Mucosa of stomach (tissue), 1 donor: ENCODE results near the gene PTPRD.

Experiments used
- H3K27me3 ChIP-seq: one replicate; pipeline ENCODE4 v1.7.0; 2013; ENCODE audit warnings: mild to moderate bottlenecking, low read length; ENCODE audit not compliant: control insufficient read depth, insufficient read depth
- H3K36me3 ChIP-seq: one replicate; pipeline ENCODE4 v1.7.0; 2013; ENCODE audit warnings: low read length; ENCODE audit not compliant: control insufficient read depth, insufficient read depth
- H3K4me1 ChIP-seq: one replicate; pipeline ENCODE4 v1.7.0; 2013; ENCODE audit warnings: mild to moderate bottlenecking, low read length; ENCODE audit not compliant: control insufficient read depth, insufficient read depth
- H3K4me3 ChIP-seq: one replicate; pipeline ENCODE4 v1.7.0; 2013; ENCODE audit warnings: low read length
- H3K9ac ChIP-seq: one replicate; pipeline ENCODE4 v1.7.0; 2013; ENCODE audit warnings: mild to moderate bottlenecking, low read length, moderate library complexity
- H3K9me3 ChIP-seq: one replicate; pipeline ENCODE4 v1.7.0; 2013; ENCODE audit warnings: mild to moderate bottlenecking, low read length, moderate library complexity; ENCODE audit not compliant: control insufficient read depth
- donor health status: Pancreatic carcinoma.

PTPRD gene

GRCh38 chr9:9679433-9679832, 933.4 kb downstream of the PTPRD start:
- no peaks in the 10 kb centered on the region for H3K27me3 ChIP-seq

GRCh38 chr9:9674461-9674860, 938.3 kb downstream of the PTPRD start:
- Histone ChIP-seq H3K4me1 (no peaks in the 10 kb centered on the region), H3K9me3 (no peaks in the 10 kb centered on the region), H3K36me3 (no peaks in the 10 kb centered on the region), H3K27me3 (no peaks in the 10 kb centered on the region), H3K9ac (no peak overlapping the region), H3K4me3 (no peak overlapping the region)

More at GRCh38 chr9:9679433-9679832, 933.4 kb downstream of the PTPRD start:
- no peaks in the 10 kb centered on the region for H3K9me3 ChIP-seq
- no peaks in the 10 kb centered on the region for H3K36me3 ChIP-seq
- H3K4me3 ChIP-seq = no peak overlapping the region
- H3K4me1 ChIP-seq = no peaks in the 10 kb centered on the region
- no peak overlapping the region for H3K9ac ChIP-seq

DNA sequence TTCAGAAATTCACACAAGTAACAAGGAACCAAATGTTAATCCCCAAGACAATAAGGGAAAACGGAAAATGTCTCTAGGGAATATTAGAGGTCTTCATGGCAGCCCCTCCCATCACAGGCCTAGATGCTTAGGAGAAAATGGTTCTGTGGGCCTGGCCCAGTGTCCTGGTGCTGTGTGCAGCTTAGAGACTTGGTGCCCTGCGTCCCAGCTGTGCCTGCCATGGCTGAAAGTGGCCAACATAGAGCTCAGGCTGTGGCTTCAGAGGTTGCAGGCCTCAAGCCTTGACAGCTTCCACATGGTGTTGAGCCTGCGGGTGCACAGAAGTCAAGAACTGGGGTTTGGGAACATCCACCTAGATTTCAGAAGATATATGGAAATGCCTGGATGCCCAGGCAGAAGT, 942.3 kb downstream of the PTPRD start:
- no peak overlapping the region for H3K4me3 ChIP-seq
- no peaks in the 10 kb centered on the region for H3K9me3 ChIP-seq
- H3K9ac ChIP-seq = no peak overlapping the region
- no peaks in the 10 kb centered on the region for H3K27me3 ChIP-seq
- no peaks in the 10 kb centered on the region for H3K36me3 ChIP-seq
- no peaks in the 10 kb centered on the region for H3K4me1 ChIP-seq

- no peaks in the 10 kb centered on the region for H3K4me1 ChIP-seq
- H3K9ac ChIP-seq = no peak overlapping the region
- H3K9me3 ChIP-seq = no peaks in the 10 kb centered on the region
- H3K36me3 ChIP-seq = no peaks in the 10 kb centered on the region
- H3K27me3 ChIP-seq = no peaks in the 10 kb centered on the region
- H3K4me3 ChIP-seq = no peak overlapping the region
Measured at GRCh38 chr9:9645006-9645405, 967.8 kb downstream of the PTPRD start.

- Histone ChIP-seq H3K27me3 (no peaks in the 10 kb centered on the region), H3K4me3 (no peak overlapping the region), H3K9ac (no peak overlapping the region), H3K4me1 (no peaks in the 10 kb centered on the region), H3K9me3 (no peaks in the 10 kb centered on the region), H3K36me3 (no peaks in the 10 kb centered on the region)
Measured at GRCh38 chr9:9631284-9631683, 981.5 kb downstream of the PTPRD start.

- Histone ChIP-seq H3K27me3 (no peaks in the 10 kb centered on the region), H3K4me1 (no peaks in the 10 kb centered on the region), H3K9me3 (no peaks in the 10 kb centered on the region), H3K36me3 (no peaks in the 10 kb centered on the region), H3K4me3 (no peak overlapping the region), H3K9ac (no peak overlapping the region)
Measured at GRCh38 chr9:9625248-9625647, 987.6 kb downstream of the PTPRD start.

GRCh38 chr9:9623506-9623905, 989.3 kb downstream of the PTPRD start:
- no peak overlapping the region for H3K4me3 ChIP-seq
- no peaks in the 10 kb centered on the region for H3K4me1 ChIP-seq
- H3K36me3 ChIP-seq = no peaks in the 10 kb centered on the region
- H3K9ac ChIP-seq = no peak overlapping the region
- H3K27me3 ChIP-seq = no peaks in the 10 kb centered on the region
- H3K9me3 ChIP-seq = no peaks in the 10 kb centered on the region

DNA sequence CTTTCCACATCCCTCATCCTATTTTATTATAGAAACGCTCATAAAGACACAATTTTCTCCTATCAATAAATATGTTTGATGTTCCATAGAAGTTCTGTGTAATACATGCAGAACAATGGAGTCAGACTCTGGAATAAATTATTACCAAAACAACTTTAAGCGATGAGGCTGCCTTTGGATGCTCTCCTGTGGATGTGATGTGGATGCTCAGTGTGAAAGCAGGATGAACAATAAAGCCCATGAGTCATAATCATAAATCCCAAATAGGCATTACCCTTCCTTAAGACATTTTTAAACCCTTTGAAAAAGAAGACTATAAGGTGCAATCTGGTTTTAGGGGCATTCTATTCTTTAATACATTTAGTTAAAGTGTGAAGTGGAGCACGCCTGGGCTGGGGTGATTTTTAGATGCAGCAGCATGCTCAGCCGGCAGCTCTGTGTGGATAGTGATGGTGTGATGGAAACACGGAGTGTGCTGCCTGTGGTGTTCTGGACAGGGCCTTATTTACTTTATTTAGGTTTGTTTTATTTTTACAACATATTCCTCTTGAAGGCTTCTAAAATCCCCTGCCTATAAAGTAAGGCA, 991.4 kb downstream of the PTPRD start:
- no peaks in the 10 kb centered on the region for H3K36me3 ChIP-seq
- H3K9me3 ChIP-seq = no peaks in the 10 kb centered on the region

DNA sequence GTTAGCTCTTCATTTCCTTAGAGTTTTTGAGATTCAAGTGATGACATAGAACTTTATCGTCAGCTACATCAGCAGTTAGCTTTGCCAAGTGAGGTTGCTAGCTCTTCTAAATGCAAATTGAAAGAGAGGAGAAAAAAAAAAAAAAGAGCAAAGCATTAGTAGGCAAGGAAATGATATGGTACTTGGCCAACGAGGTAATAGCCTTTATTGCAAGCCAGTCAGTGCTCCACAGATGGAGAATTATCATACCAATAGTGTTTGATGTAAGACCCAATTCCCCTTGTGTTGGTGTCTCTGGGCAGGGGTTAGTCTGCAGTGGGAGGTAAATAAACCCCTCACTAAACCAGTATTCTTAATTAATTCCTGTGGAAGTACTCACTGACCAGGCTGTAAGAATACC, 992.1 kb downstream of the PTPRD start:
- H3K27me3 ChIP-seq = no peaks in the 10 kb centered on the region
- H3K9me3 ChIP-seq = no peaks in the 10 kb centered on the region
- no peak overlapping the region for H3K9ac ChIP-seq
- no peak overlapping the region for H3K4me3 ChIP-seq
- H3K36me3 ChIP-seq = no peaks in the 10 kb centered on the region
- no peaks in the 10 kb centered on the region for H3K4me1 ChIP-seq

More for the DNA sequence above, 991.4 kb downstream of the PTPRD start:
- Histone ChIP-seq H3K9ac (no peak overlapping the region), H3K4me1 (no peaks in the 10 kb centered on the region), H3K4me3 (no peak overlapping the region), H3K27me3 (no peaks in the 10 kb centered on the region)

GRCh38 chr9:9615086-9615485, 997.7 kb downstream of the PTPRD start:
- Histone ChIP-seq H3K9ac (no peak overlapping the region), H3K27me3 (no peaks in the 10 kb centered on the region), H3K36me3 (no peaks in the 10 kb centered on the region), H3K4me3 (no peak overlapping the region), H3K4me1 (no peaks in the 10 kb centered on the region), H3K9me3 (no peaks in the 10 kb centered on the region)

DNA sequence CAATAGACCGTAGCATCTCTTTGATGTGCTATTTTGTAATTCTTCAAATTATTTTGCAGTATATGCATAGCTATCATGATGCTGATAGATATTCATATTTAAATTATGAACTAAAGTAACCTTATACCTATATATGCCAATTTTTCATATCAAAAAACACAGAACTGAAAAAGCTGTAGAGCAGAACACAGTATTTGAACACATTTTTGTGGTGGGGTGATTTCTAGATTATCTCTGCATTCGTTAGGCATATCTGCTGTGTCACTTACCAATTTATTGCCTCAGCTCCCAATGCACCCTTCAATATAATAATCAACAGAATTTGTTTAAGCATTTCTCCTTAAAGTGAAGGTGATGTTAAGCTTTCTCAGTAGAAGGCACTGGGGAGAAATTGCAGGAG, 998.2 kb downstream of the PTPRD start:
- H3K4me3 ChIP-seq = no peak overlapping the region
- no peak overlapping the region for H3K9ac ChIP-seq
- no peaks in the 10 kb centered on the region for H3K36me3 ChIP-seq
- H3K27me3 ChIP-seq = no peaks in the 10 kb centered on the region
- H3K4me1 ChIP-seq = no peaks in the 10 kb centered on the region
- no peaks in the 10 kb centered on the region for H3K9me3 ChIP-seq

DNA sequence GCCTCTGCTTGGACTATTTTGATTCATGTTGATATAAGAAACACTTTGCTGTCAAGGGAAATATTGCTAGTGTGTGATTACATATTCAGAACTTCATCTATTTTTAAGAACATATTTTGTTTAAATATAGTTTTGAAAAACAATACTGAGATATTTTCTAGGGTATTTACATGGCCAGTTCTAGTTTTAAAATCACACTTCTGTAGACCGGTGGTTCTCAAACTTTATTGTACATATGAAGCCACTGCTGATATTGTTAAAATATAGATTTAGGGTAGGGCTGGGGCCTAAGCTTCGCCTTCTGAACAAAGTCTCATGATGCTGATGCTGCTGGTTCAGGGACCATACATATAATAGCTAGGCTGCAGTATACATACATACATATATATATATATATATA, 1000.0 kb downstream of the PTPRD start:
- Histone ChIP-seq H3K4me1 (no peaks in the 10 kb centered on the region), H3K27me3 (no peaks in the 10 kb centered on the region), H3K36me3 (no peaks in the 10 kb centered on the region), H3K9ac (no peak overlapping the region), H3K9me3 (no peaks in the 10 kb centered on the region), H3K4me3 (no peak overlapping the region)

- Histone ChIP-seq H3K4me1 (no peaks in the 10 kb centered on the region), H3K9ac (no peak overlapping the region), H3K27me3 (no peaks in the 10 kb centered on the region), H3K9me3 (no peaks in the 10 kb centered on the region), H3K4me3 (no peak overlapping the region), H3K36me3 (no peaks in the 10 kb centered on the region)
Measured at GRCh38 chr9:9612270-9612669, 1000.5 kb downstream of the PTPRD start.
